HG03159 (cell line): ENCODE measurements around the gene DPH3.
"Not testable (repeated sequence)": the region's sequence is repeated elsewhere in the genome, so short reads cannot be mapped to it uniquely, and the experiment has no call there.

Experiments used
- ATAC-seq: cut with Tn5 transposase; IDR thresholded peaks from one replicate; pipeline ENCODE4 v1.9.1; 2021; ENCODE audit warnings: mild to moderate bottlenecking, moderate library complexity; ENCODE audit not compliant: unreplicated experiment

The DPH3 gene

DNA sequence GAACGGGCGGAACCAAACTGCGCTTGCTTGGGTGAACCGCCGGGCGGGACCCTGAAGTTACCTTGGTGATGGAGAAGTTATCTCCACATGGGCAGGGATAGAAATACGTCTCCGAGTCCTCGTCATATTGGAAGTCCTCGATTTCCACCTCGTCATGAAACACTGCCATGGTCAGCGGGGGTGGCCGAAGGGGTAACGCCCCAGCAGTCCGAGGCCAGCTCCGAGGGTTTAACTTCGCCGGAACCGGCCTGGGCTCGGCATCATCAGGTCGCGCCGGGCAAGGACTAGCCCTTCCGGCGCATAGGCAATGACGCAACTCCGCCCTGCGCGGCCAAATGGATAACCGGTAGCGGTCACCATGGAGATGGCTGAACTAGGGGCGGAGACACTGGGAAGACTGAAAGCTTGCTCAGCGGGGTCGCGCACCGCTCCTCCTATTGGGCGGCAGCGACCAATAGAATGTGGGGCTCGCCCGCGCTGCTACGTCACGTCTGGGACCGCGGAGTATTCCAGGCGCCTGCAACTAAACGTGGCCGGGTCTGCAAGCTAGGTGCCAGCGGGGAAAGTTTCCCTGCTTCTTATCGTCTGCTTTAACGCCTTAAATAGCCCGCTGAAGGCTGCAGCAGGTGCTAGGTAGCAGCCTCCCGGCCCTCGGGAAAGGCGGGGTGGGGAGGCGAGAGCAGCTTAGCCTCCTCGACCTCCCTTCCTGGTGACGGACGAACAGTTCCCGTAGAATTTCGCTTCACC, at the start of gene DPH3, which contains the start of gene OXNAD1:
TSS of gene DPH3 (minus strand) at position 236 of the 747 bp plus-strand sequence. CDS start at position 169, 67 bp downstream.
TSS of gene OXNAD1 (plus strand) at position 505 of the 747 bp plus-strand sequence. CDS start 5,741 bp downstream, outside the sequence.
- peak; percentile 97 for ATAC-seq

DNA sequence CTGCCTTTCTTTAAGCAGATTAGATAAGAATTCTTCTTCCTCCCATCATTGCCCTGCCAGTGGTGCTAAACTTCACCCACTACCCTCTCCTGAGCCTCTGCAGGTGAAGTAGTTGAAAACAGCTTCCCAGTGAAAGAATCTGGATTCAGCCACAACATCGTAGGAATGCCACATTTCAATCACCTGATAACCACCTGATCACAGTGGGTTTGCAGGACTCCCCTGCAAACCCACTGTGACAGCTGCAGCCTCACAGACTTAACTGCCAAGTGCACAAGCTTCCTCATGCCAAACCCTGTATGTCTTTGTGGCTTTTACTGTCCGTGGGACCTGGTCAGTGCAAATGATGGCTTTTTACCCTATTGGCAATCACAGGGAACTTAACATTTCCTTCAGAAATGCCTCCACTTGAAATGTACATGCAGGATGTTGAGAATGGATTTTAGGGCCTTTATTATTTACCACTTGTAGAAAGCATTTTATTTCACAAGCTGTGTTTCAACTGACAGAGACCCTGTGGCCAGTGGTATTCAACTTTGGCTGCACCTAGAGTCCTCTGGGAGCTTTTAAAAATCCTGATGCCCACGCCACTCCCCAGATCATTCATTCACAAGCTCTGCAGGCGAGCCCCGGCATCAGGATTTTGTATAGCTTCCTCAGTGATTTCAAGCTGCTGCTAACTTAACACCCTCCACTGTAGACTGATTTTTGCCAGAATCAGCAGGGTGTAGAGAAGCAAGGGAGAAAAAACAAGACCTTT, 49.3 kb upstream of the DPH3 start:
- ATAC-seq, result no peak

DNA sequence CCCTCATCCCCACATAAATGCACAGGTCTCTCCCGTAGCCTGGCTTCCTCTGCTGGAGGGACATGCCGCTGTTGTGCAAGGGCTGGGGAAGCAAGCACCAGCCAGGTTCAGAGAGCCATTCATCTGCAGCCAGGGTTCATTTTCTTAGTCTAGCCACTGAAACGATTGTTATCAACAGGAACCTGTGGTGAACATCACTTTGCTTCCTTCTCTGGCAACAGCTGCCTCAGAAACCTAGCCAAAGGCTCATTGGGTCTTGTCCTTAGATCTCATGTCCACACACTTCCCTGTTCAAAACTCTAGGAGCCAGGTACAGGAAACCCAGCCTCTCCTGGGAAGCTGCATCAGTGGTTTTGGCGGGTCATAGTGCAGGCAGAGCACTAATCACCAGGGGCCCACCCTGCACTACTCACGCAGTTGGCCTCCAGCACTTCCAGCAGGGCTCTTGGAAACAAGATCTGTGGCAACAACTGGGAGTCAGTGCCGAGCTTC, 47.3 kb upstream of the DPH3 start:
- peak; percentile 65 for ATAC-seq

DNA sequence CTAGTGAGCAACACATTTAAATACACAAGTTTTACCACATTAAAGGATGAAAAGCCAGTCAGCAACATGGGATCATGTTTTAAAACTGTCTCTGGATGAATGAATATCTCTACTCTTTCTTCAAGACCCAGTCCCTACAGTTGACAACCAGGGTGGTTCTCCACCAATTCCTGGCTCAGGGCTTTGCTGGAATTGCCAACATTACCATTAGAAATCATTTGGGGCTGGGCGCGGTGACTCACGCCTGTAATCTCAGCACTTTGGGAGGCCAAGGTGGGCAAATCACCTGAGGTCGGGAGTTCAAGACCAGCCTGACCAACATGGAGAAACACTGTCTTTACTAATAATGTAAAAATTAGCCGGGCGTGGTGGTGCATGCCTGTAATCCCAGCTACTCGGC, 45.7 kb upstream of the DPH3 start:
- ATAC-seq, result not testable (repeated sequence)

DNA sequence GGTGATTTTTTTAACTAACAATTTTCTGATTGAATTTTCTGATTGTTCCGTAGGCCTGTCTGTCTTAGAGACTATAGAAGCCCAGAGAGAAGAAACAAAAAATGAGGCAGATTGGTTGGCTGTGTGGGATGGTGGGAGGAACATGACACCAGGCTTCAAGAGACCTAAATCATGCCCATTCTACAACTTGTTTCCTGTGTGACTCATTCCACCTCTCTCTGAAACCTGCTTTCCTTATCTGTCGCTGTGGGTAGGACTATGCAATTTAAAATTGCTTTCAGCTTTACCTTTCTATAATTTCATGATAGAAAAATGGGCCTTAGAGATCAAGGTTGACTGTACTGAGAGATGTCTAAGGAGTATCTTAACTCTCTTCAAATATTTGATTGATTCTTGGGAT, 44.8 kb upstream of the DPH3 start:
- peak; percentile 82 for ATAC-seq

DNA sequence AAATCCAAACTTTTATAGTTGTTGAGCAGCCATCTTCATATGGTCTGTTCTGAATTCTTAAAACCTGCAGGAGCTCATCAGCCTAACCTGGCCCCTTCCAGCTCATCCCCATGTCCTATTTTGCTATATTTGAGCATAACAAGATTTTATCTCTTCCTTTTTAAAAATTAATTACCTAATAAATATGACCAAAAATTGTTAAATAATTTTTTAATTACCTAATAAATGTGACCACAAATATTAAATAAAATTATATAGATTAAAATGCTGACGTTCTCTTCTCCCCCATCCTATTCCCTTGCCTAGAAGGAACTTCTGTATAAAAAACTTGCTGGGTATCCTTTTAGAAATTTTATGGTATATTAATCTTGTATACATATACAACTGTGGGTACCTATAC, 44.0 kb upstream of the DPH3 start:
- no peak for ATAC-seq

DNA sequence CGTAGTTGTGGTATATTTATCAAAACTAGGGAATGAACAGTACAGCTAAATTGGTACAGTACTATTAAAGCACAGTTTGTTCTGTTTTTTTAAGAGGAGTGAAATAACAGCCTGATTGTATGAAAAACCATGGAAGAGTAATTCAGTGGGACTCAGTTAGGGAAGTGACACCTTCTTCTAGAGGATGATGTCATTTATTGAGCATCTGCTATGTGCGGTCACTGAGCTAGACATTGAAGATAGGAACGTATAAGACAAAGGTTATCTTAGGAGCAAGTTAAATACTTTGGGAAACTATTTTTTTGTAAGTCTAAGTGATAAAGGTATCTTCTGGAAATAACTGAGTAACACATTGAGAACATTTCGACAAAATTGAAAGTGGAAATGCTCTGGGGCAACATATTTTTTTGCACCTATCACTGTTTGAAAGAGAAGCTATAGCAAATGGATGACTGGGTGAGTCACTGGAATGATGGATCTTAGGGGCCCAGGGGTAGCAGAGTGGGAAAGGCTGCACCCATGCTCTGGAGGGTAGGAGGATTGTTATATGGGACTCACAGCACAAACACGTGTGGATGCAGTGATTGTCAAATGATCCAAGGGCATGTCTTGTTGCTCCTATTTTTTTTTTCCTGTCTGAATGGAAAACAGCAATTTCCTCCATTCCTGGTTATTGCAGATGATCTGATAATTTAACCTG, 43.2 kb upstream of the DPH3 start:
- no peak for ATAC-seq

DNA sequence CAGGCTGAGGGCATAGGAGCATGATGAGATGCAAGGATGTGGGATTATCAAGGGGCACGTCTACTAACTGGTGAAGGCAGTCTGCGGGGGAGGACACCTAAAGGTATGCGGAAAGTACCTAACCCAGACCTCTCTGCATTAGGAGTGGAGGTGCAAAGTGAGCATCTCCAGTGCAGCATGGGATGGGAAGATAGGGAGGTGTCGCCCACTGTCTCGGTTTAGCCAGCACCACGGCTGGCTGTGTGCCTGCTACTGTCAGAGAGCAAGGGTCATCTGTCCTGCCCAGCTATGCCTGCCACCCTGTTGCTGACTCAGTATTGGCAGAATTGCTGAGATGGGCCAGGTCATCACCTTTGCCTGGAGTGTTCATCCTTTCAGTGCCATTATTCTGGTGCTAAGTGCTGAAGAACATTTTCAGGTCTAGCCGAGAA, 40.4 kb upstream of the DPH3 start:
- ATAC-seq, result no peak

DNA sequence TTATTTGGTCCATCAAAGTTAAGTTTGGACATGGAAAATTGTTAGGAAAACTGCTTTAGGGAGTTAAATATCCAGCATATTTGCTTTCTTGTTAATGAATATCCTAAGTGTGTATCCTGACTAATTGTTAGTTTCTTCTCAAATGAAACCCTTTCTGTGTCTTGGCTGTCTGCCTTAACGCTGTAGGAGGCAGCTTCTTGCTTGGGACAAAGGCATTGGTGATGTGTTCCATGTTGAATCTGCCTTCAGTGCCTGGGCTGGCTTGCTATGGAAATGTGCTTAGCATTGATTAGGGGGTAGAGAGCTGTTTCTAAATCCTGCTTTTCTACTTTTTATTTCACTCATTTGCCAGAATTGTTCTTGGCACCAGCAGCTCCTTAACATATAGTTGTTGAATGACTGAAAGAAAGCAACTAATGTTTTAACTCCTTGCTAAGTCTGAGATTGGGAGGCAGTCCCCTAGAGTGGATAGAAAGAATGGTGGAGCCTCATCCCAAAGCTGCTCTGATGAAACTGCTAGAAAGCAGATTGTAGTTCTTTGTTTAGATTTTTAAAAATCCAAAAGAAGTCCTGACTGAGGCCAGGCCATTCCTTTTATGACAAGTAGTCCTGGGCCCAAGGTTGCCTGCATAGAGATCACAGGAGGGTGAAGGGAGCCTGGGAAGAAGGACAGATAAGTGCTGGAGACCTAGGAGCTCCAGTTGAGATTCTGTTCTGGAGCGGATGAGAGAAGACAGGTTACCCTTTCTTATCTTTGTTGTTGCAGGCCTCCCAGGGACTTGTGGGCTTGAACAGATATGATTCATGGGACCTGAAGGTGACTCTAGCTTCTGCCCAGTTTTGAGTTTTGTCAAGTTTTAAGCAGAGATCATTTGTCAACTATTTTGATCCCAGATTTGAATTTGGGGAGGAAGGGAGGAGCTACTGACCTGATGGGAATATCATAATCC, 39.6 kb upstream of the DPH3 start:
- no peak for ATAC-seq

DNA sequence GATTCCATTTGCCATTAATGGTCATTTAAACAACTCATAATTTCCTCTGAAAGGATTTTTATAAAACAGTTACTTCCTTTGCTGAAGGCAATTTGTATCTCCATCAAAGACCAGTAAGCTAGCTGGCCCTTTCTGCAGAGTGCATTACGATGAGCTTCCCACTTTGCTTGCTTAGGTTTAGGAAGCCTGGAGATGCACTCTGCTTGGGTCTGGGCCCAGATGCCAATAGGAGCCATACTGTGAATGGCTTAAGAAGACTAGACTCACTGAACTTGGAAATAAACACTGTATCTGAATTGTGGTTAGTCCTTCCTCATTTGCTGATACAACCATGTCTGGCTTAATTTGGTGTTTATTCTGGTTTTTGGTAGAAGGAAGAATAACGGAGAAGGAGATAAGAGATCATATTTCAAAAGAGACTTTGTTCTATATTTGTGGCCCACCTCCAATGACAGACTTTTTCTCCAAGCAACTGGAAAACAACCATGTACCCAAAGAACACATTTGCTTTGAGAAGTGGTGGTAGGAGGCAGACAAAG, 38.4 kb upstream of the DPH3 start:
- no peak for ATAC-seq

DNA sequence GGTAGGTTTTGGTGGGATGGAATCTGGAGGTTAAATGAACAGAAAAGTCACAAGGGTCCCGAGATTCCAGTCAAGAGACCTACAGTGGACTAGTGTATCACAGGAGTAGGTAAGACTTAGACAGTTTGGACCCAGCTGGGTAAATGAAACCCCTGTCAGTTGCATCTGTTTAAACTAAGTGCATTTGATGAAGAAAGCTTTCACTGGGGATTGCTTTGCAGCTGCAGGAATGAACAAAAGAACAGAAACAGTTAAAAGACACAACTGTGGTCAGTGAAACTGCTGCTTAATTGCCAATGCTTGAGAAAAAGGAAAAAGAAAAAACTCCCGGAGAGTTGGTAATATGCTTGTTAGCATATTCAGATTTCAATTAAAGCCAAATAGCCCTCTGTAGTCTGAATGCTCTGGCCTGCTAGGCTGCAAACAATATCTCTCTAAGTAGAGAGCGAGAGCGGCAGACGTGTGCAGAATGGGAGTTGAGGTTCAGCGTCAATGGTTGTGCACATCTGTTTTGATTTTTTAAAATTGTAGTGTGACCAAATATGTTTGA, 37.4 kb upstream of the DPH3 start:
- no peak for ATAC-seq

DNA sequence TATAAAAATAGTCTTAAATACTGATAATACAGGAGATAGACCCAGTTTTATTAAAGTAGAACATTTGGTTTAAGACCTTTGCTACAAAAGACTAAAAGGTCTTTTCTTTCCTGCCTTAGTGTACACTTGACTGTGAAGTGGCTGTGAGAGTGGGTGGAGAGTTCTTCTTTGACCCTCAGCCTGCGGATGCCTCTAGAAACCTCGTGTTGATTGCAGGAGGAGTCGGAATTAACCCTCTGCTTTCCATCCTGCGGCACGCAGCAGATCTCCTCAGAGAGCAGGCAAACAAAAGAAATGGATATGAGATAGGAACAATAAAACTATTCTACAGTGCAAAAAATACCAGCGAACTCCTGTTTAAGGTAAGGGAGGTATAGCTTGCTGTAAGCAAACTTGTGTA, 36.8 kb upstream of the DPH3 start:
- no peak for ATAC-seq

DNA sequence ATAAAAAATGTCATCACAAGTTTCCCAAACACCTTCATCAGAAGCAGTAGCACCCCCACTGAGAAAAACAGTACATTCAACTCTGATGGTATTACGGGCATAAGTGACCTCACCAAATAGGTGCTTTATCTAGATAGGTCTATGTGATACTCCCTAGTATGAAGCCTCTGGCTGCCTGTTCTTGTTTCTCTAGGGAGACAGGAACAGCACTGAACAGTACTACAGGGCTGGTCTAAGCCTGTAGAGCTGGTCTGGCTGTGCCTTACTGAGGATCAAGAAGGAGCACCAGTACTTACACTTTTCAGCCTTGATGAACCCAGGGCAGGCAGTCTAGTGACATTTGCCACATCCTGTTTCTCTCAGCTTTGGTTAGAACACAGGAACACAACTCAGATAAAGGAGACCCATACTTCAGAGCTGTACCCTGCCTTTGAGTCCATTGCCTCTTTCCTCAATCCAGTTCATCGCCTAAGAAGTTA, 36.2 kb upstream of the DPH3 start:
- ATAC-seq, result peak; percentile 64

DNA sequence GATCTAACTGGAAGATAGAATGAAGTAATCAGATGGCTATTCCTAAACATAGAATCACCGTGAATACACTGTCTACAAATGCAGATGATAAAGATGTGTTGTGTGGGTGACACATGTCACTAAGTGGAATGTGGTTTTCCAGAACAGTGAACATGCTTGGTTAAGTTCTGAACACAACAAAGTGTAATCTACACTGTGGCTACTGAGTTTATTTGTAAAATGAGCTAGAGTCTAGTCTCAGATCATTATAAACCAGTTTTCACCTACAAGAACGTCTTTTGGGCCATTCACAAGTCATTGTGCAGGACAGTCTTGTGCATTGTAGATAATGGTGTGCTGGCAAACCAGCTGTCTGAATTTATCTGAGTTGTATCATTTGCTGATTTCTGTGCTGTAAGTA, 35.6 kb upstream of the DPH3 start:
- no peak for ATAC-seq

DNA sequence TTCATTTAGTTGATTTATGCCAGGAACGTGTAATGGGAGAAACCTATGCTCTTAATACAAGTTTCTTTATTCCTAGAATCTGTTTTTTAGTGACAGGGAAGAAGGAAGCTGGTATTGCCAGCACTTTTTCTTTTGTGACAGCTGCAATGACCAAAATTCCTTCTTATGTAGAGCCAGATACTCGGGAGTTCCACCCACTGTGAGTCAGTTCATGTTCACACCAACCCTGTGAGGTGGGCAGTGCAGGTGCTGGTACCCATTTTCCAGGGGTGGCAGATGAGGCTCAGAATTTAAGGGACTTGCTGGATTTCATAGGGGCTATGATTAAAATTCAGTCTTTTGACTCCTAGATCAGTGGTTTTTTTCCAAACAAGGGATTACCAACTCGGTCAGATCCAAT, 35.0 kb upstream of the DPH3 start:
- ATAC-seq, result no peak

DNA sequence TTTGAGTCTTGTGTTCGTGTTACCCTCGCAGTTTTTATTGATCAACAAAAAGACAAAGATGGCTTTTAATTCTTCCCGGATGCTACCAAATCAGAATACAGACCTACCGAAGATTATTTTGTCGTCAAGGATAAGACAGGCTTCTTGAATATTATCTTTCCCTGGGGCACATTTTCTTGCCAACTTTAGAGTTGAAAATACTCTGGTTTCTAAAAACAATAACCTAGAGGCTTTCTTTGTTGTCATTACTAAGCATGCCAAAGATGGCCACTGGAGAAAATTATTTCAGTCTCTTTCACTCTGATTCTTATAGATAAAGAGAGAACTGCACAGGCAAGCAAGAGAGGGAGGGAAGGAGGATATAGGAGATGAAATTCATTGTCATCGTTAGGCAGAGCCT, 34.1 kb upstream of the DPH3 start:
- ATAC-seq, result no peak

DNA sequence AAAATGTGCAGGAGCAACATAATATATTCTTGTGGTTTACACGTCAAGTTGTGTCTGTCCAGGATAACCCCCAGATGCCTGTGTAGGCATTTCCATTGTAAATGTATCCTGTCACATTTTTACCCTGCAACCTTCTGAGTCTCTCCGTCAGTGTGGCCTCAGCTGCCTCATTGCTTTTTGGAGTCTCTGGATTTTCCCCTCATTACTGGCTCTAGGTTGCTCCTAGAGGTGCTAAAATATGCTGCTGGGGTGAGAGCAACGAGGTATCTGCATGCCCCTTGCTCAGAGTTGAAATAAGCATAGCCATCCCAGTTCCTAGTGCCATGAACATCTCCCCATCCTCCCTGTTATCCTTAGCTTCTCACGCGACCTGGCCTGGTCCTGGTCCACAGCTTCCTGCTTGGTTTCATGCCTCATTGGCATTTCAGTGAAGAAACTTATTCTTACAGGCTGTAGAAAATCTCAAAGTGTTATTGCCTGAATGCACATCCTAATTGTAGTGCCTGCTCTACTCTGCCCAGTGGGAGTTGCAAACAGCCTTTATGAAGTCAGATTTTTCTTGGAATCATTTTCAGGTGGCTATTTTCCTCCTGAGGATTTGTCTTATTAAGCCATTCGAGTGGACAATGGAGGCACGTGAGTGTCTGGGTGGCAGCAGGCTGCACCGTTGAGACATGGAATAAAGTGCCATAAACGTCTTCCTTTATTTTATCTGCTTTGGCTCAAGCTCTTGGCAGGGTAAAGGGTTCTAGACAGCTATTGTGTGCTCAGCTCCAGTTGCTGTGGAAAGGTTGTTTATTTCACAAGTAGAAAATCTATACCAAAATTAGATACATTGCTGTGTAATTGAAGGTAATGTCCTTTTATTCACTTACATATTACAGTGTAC, 33.5 kb upstream of the DPH3 start:
- ATAC-seq, result no peak

DNA sequence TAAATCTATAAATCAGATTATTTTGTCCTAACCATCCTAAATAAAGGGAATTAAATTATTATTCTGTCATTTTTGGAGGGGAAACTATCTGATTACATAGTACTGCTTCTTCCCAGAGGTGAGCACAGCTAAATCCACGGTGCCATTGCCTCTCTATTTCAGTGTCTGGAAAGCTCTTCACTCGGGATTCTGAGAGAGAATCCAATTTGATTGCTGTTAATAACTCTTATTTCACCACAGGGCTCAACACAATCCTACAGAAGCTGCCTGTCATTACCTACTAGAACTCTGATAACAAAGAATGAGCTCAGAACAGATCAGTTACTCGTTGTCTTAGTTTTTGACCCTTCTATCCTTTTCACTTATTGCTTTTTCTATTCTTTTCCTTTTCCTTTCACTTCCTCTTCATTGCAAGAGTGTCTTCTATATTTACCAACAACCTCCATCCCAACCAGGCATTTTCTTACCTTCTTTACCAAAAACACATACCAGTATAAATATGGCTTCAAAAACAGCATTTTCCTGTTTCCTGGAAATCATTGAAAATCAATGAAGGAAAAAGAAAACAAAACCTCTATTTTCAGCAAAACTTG, 30.7 kb upstream of the DPH3 start:
- no peak for ATAC-seq
